ENCODE data around the gene RYR3. TPM values are rescaled to one million over a fixed set of nuclear protein-coding genes. Genes with fewer than 3 reads are reported as not detected.

Gene RYR3
- total and polyA plus RNA-seq, 2 of the 13 experiments (the other 11 are each of a cell fraction or from before 2014, with no cell fraction given): not detected

GRCh38 chr15:33433821-33434220, 123.1 kb downstream of the RYR3 start (continued):
- TF ChIP-seq FOXM1 (CRISPR knock-in tag; IDR thresholded peaks at IDR 0.05) (no peak), ZNF468 (CRISPR knock-in tag; IDR thresholded peaks at IDR 0.05) (no peak), ZNF672 (CRISPR knock-in tag; IDR thresholded peaks at IDR 0.05) (no peak), ZNF232 (CRISPR knock-in tag; IDR thresholded peaks at IDR 0.05; ENCODE audit: borderline replicate concordance) (no peak)

- intact Hi-C loops (cut with micrococcal nuclease; ENCODE audit: unreplicated experiment) (no loop called here), in situ Hi-C loops (cut with HindIII; ENCODE audit: extremely low pct_ligation_motif_present, low pct_unique_long_range_greater_than_20kb) (no loop called here)
- BruUV-seq (replicated peaks): no TSS peak
- FAIRE-seq: no peak
- H3K36me3 ChIP-seq (replicated peaks in 1 of 2; ENCODE audit: control insufficient read depth in 1 of 2, insufficient read depth in 2 of 2, low read length in 2 of 2): no peaks in the 10 kb centered on the region
- no peaks in the 10 kb centered on the region for H4K20me1 ChIP-seq (ENCODE audit: insufficient read depth, low read length)
- ChIA-PET CTCF (ENCODE audit: low intra/inter-chr PET ratio, low total read pairs) (no interaction called here), POLR2A (no interaction called here)
- DNase-seq (ENCODE audit: low spot score): no peak
- no peak overlapping the region for H3K4me3 ChIP-seq (replicated peaks in 1 of 3; ENCODE audit: insufficient read depth in 1 of 3, low read depth in 2 of 3, low read length in 3 of 3)
- 3% methylated on average over 3 of the region's 3 CpGs for WGBS (ENCODE audit: low lambda C conversion rate)
- H2AFZ ChIP-seq (ENCODE audit: low read length): no peak overlapping the region
- no peaks in the 10 kb centered on the region for H3K79me2 ChIP-seq (ENCODE audit: insufficient read depth, low read length)
- H3K9me3 ChIP-seq (ENCODE audit: low read length): no peaks in the 10 kb centered on the region
- no peaks in the 10 kb centered on the region for H3K4me1 ChIP-seq (ENCODE audit: insufficient read depth, low read length)
- TF ChIP-seq SMARCE1 (IDR thresholded peaks at IDR 0.05; ENCODE audit: borderline replicate concordance) (no peak), KDM2A (CRISPR knock-in tag; IDR thresholded peaks at IDR 0.05; ENCODE audit: borderline replicate concordance, low read depth) (no peak), SSRP1 (CRISPR knock-in tag; IDR thresholded peaks at IDR 0.05) (no peak), EED (CRISPR knock-in tag; IDR thresholded peaks at IDR 0.05) (no peak), NPAS2 (CRISPR knock-in tag; IDR thresholded peaks at IDR 0.05; ENCODE audit: borderline replicate concordance) (no peak), IKZF5 (CRISPR knock-in tag; IDR thresholded peaks at IDR 0.05) (no peak), BRCA1 (CRISPR knock-in tag; IDR thresholded peaks at IDR 0.05) (no peak), RELA (CRISPR knock-in tag; IDR thresholded peaks at IDR 0.05) (no peak), TOE1 (CRISPR knock-in tag; IDR thresholded peaks at IDR 0.05) (no peak), ZNF3 (CRISPR knock-in tag; IDR thresholded peaks at IDR 0.05) (no peak), ZSCAN20 (CRISPR knock-in tag; IDR thresholded peaks at IDR 0.05; ENCODE audit: borderline replicate concordance) (no peak), TBX3 (IDR thresholded peaks at IDR 0.05; ENCODE audit: borderline replicate concordance) (no peak), HNF1A (IDR thresholded peaks at IDR 0.05; ENCODE audit: low read depth) (no peak), HNF1A (CRISPR knock-in tag; IDR thresholded peaks at IDR 0.05; ENCODE audit: borderline replicate concordance) (no peak), SPEN (CRISPR knock-in tag; IDR thresholded peaks at IDR 0.05; ENCODE audit: low read depth) (no peak), ZNF513 (CRISPR knock-in tag; conservative IDR thresholded peaks at IDR 0.05) (no peak)
- H3K4me2 ChIP-seq (ENCODE audit: low read depth, low read length): no peak overlapping the region
- H3K27ac ChIP-seq (ENCODE audit: extremely low read length, insufficient read depth, low read length): no peak overlapping the region
- H3K9ac ChIP-seq (ENCODE audit: insufficient read depth, low read depth, low read length): no peak overlapping the region
- H3K27me3 ChIP-seq (ENCODE audit: control insufficient read depth in 1 of 2, insufficient read depth in 2 of 2, low read length in 2 of 2): no peaks in the 10 kb centered on the region
- no peak for ATAC-seq
These were observed 127.6 kb downstream of the RYR3 start for GRCh38 chr15:33438396-33438795.

Measured in HepG2 (cell line).